ENCODE data around the gene CWC25. TPM values are rescaled to one million over a fixed set of nuclear protein-coding genes. Genes with fewer than 3 reads are reported as not detected.

Gene CWC25
- total and polyA plus RNA-seq, 2 of the 13 experiments (the other 11 are each of a cell fraction or from before 2014, with no cell fraction given), result 15.6 to 22.7 TPM

GRCh38 chr17:38799501-38800236 is 25.5 kb downstream of the CWC25 start, which contains the start of gene PIP4K2B (continued):
- TF ChIP-seq DRAP1 (CRISPR knock-in tag; IDR thresholded peaks at IDR 0.05) (peak; percentile 96), ZNF563 (CRISPR knock-in tag; IDR thresholded peaks at IDR 0.05) (peak; percentile 77), ZNF234 (CRISPR knock-in tag; conservative IDR thresholded peaks at IDR 0.05) (no peak), ZNF30 (CRISPR knock-in tag; IDR thresholded peaks at IDR 0.05) (no peak), RCOR2 (CRISPR knock-in tag; IDR thresholded peaks at IDR 0.05) (no peak), ZNF788 (CRISPR knock-in tag; IDR thresholded peaks at IDR 0.05; ENCODE audit: borderline replicate concordance) (peak; percentile 86; the same call in 1 of the 2 replicates), SRSF9 (IDR thresholded peaks at IDR 0.05; ENCODE audit: borderline replicate concordance, insufficient read depth, low read depth, low read length, poor library complexity, severe bottlenecking) (no peak), ZNF780A (CRISPR knock-in tag; IDR thresholded peaks at IDR 0.05) (no peak), ZNF33A (CRISPR knock-in tag; IDR thresholded peaks at IDR 0.05; ENCODE audit: borderline replicate concordance) (no peak; the same call in 1 of the 2 replicates), RFX3 (CRISPR knock-in tag; IDR thresholded peaks at IDR 0.05) (no peak), LBX2 (CRISPR knock-in tag; IDR thresholded peaks at IDR 0.05; ENCODE audit: borderline replicate concordance) (no peak), MTERF4 (CRISPR knock-in tag; IDR thresholded peaks at IDR 0.05) (peak; percentile 47), GMEB2 (CRISPR knock-in tag; IDR thresholded peaks at IDR 0.05; ENCODE audit: low read depth) (0 out of 2 replicates have a peak, but pooled peaks have one; percentile 14)
- TF ChIP-seq, protein P1, sequence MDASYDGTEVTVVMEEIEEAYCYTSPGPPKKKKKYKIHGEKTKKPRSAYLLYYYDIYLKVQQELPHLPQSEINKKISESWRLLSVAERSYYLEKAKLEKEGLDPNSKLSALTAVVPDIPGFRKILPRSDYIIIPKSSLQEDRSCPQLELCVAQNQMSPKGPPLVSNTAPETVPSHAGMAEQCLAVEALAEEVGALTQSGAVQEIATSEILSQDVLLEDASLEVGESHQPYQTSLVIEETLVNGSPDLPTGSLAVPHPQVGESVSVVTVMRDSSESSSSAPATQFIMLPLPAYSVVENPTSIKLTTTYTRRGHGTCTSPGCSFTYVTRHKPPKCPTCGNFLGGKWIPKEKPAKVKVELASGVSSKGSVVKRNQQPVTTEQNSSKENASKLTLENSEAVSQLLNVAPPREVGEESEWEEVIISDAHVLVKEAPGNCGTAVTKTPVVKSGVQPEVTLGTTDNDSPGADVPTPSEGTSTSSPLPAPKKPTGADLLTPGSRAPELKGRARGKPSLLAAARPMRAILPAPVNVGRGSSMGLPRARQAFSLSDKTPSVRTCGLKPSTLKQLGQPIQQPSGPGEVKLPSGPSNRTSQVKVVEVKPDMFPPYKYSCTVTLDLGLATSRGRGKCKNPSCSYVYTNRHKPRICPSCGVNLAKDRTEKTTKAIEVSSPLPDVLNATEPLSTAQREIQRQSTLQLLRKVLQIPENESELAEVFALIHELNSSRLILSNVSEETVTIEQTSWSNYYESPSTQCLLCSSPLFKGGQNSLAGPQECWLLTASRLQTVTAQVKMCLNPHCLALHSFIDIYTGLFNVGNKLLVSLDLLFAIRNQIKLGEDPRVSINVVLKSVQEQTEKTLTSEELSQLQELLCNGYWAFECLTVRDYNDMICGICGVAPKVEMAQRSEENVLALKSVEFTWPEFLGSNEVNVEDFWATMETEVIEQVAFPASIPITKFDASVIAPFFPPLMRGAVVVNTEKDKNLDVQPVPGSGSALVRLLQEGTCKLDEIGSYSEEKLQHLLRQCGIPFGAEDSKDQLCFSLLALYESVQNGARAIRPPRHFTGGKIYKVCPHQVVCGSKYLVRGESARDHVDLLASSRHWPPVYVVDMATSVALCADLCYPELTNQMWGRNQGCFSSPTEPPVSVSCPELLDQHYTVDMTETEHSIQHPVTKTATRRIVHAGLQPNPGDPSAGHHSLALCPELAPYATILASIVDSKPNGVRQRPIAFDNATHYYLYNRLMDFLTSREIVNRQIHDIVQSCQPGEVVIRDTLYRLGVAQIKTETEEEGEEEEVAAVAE (CRISPR knock-in tag; IDR thresholded peaks at IDR 0.05; ENCODE audit: borderline replicate concordance), result peak; percentile 62; the same call in 1 of the 2 replicates
- TF ChIP-seq, protein P2, sequence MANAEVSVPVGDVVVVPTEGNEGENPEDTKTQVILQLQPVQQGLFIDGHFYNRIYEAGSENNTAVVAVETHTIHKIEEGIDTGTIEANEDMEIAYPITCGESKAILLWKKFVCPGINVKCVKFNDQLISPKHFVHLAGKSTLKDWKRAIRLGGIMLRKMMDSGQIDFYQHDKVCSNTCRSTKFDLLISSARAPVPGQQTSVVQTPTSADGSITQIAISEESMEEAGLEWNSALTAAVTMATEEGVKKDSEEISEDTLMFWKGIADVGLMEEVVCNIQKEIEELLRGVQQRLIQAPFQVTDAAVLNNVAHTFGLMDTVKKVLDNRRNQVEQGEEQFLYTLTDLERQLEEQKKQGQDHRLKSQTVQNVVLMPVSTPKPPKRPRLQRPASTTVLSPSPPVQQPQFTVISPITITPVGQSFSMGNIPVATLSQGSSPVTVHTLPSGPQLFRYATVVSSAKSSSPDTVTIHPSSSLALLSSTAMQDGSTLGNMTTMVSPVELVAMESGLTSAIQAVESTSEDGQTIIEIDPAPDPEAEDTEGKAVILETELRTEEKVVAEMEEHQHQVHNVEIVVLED (CRISPR knock-in tag; IDR thresholded peaks at IDR 0.05; ENCODE audit: borderline replicate concordance), result peak; percentile 80
- TF ChIP-seq, protein P3, sequence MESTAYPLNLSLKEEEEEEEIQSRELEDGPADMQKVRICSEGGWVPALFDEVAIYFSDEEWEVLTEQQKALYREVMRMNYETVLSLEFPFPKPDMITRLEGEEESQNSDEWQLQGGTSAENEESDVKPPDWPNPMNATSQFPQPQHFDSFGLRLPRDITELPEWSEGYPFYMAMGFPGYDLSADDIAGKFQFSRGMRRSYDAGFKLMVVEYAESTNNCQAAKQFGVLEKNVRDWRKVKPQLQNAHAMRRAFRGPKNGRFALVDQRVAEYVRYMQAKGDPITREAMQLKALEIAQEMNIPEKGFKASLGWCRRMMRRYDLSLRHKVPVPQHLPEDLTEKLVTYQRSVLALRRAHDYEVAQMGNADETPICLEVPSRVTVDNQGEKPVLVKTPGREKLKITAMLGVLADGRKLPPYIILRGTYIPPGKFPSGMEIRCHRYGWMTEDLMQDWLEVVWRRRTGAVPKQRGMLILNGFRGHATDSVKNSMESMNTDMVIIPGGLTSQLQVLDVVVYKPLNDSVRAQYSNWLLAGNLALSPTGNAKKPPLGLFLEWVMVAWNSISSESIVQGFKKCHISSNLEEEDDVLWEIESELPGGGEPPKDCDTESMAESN (CRISPR knock-in tag; conservative IDR thresholded peaks at IDR 0.05), result peak; percentile 74; the same call in 1 of the 2 replicates

All from HepG2 (cell line).